ENCODE measurements around the gene HLA-DQA1.

DNA sequence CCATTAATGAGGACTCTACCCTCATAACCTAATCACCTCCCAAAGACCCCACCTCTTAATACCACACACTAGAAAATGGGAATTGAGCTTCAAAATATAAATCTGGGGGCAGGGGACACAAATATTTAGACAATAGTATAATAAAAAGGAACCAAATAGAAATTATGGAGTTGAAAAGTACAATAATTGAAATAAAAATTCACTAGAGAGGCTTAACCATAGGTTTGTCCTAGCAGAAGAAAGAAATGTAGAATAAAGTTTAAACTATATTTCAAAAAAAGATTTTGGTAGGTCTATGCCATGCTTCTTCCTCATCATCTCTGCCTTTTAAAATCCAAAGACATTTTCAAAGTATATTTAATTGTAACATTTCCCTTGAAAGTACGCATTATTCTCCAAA, 19.5 kb upstream of the HLA-DQA1 start:
- TF ChIP-seq, protein P1, sequence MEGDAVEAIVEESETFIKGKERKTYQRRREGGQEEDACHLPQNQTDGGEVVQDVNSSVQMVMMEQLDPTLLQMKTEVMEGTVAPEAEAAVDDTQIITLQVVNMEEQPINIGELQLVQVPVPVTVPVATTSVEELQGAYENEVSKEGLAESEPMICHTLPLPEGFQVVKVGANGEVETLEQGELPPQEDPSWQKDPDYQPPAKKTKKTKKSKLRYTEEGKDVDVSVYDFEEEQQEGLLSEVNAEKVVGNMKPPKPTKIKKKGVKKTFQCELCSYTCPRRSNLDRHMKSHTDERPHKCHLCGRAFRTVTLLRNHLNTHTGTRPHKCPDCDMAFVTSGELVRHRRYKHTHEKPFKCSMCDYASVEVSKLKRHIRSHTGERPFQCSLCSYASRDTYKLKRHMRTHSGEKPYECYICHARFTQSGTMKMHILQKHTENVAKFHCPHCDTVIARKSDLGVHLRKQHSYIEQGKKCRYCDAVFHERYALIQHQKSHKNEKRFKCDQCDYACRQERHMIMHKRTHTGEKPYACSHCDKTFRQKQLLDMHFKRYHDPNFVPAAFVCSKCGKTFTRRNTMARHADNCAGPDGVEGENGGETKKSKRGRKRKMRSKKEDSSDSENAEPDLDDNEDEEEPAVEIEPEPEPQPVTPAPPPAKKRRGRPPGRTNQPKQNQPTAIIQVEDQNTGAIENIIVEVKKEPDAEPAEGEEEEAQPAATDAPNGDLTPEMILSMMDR (IDR thresholded peaks at IDR 0.05; ENCODE audit: low read depth, low read length): no peak
- no peak for TF ChIP-seq POLR2A (IDR thresholded peaks at IDR 0.05; ENCODE audit: extremely low read depth, insufficient read length)
- TF ChIP-seq, protein P2, sequence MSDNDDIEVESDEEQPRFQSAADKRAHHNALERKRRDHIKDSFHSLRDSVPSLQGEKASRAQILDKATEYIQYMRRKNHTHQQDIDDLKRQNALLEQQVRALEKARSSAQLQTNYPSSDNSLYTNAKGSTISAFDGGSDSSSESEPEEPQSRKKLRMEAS (IDR thresholded peaks at IDR 0.05; ENCODE audit: low read depth, low read length): no peak

Measured in NB4 (cell line).